SH-SY5Y (cell line): Measurements from ENCODE around the gene DIAPH1.

Experiments
- GATA2 ChIP-seq: IDR thresholded peaks from 2 replicates; pipeline ENCODE4 v1.6.1; 2011; ENCODE audit warnings: mild to moderate bottlenecking, low read depth, low read length
- GATA3 ChIP-seq: IDR thresholded peaks from 2 replicates; pipeline ENCODE4 v1.6.1; 2011; ENCODE audit warnings: low read depth, mild to moderate bottlenecking, low read length, moderate library complexity

DNA sequence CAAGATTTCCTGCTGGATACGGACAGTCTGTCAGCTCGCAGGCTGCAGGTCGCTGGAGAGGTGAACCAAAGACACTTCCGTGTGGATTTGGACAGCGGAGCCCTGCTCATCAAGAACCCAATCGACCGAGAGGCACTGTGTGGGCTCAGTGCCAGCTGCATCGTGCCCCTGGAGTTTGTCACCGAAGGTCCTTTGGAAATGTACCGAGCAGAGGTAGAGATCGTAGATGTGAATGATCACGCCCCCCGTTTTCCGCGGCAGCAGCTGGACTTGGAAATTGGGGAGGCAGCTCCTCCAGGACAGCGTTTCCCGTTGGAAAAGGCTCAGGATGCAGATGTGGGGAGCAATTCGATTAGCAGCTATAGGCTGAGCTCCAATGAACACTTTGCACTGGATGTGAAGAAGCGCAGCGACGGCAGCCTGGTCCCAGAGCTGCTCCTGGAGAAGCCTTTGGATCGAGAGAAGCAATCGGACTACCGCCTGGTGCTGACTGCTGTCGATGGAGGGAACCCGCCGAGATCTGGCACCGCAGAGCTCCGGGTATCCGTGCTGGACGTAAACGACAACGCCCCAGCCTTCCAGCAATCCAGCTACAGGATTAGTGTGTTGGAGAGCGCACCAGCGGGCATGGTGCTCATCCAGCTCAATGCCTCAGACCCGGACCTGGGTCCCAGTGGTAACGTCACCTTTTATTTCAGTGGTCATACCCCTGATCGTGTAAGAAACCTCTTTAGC, 133.3 kb downstream of the DIAPH1 start:
- no peak for TF ChIP-seq GATA2
- no peak for TF ChIP-seq GATA3
